Measurements from ENCODE around the gene STPG2.

- TF ChIP-seq, protein P1, sequence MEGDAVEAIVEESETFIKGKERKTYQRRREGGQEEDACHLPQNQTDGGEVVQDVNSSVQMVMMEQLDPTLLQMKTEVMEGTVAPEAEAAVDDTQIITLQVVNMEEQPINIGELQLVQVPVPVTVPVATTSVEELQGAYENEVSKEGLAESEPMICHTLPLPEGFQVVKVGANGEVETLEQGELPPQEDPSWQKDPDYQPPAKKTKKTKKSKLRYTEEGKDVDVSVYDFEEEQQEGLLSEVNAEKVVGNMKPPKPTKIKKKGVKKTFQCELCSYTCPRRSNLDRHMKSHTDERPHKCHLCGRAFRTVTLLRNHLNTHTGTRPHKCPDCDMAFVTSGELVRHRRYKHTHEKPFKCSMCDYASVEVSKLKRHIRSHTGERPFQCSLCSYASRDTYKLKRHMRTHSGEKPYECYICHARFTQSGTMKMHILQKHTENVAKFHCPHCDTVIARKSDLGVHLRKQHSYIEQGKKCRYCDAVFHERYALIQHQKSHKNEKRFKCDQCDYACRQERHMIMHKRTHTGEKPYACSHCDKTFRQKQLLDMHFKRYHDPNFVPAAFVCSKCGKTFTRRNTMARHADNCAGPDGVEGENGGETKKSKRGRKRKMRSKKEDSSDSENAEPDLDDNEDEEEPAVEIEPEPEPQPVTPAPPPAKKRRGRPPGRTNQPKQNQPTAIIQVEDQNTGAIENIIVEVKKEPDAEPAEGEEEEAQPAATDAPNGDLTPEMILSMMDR (IDR thresholded peaks at IDR 0.05) = no peak
- TF ChIP-seq POLR2AphosphoS5 (IDR thresholded peaks at IDR 0.05; ENCODE audit: low read depth, low read length) (no peak), REST (IDR thresholded peaks at IDR 0.05; ENCODE audit: insufficient read depth in 1 of 2, low read depth in 2 of 2, low read length in 1 of 2) (no peak), SIN3A (IDR thresholded peaks at IDR 0.05; ENCODE audit: borderline replicate concordance, insufficient read depth, low read depth, low read length) (no peak), TCF7L2 (IDR thresholded peaks at IDR 0.05; ENCODE audit: low read depth, low read length) (no peak)
Observed at GRCh38 chr4:97868097-97868496, 275.2 kb downstream of the STPG2 start.

All from Panc1 (cell line).